NCI-H2107 treated with DMSO at 0.1 percent for 48 hours (cell line): ENCODE data around the gene C4orf17.
"Not testable (repeated sequence)": the region's sequence is repeated elsewhere in the genome, so short reads cannot be mapped to it uniquely, and the experiment has no call there.

Experiments
- DNase-seq: peaks from one replicate; lab custom pipeline; 2025; ENCODE audit not compliant: unreplicated experiment; lab: John Stamatoyannopoulos, UW

The C4orf17 gene

DNA sequence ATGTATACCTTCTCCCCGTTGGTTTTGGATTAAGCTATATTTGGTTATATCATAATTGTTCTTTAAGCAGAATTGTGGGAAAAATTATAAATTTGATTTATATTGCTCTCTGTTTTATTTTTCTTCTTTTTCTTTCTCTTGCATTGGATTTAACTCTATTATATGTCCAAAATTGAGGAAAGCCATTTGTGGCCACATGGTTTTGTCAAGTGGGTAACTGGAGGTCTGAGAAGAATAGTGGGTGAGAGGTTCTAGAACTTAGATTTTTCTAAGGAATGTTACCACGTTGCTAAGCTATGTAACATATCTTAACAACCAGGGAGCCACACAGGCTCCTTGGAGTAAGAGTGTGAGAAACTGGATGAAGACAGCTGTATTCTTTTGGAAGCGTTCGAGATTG, at the start of gene C4orf17:
Gene C4orf17 (plus strand): TSS at position 301 of the 400 bp plus-strand sequence. CDS start 2,061 bp downstream, outside the sequence.
- no peak for DNase-seq

DNA sequence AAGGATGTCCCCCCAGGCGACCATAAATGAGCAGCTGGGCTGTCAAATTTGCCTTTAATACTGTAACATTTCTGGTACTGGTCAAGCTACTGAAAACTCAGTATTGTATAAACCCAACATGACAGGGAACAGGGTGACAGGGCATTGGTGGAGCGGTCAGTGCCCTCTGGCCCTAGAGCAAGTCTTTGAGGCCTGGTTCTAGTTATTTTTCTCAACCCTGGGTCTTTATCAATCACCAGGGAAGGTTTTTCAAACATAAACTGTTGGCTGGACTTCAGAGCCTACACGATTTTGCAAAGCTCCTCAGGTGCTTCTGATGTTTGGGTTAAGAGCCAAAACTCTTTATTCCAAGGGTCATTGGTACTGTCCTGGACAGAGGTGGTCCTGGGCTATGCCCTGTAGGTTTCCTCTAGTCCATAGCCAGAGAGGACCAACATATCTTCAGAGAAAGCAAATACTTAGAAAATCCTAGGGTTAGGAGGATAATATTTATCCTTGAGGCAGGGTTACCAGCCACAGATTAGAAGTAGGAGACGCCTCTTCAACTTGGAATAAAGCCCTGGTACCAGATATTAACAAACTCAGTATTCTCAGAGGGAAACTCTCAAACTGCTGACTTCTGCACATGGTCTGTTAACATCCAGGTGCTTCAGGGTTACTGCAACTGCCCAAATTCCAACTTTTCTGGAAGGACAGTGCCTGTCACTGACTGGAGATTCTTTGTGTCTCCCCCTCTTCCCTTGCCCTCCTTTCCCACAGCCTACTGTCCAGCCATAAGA, 49.0 kb upstream of the C4orf17 start:
- no peak for DNase-seq

DNA sequence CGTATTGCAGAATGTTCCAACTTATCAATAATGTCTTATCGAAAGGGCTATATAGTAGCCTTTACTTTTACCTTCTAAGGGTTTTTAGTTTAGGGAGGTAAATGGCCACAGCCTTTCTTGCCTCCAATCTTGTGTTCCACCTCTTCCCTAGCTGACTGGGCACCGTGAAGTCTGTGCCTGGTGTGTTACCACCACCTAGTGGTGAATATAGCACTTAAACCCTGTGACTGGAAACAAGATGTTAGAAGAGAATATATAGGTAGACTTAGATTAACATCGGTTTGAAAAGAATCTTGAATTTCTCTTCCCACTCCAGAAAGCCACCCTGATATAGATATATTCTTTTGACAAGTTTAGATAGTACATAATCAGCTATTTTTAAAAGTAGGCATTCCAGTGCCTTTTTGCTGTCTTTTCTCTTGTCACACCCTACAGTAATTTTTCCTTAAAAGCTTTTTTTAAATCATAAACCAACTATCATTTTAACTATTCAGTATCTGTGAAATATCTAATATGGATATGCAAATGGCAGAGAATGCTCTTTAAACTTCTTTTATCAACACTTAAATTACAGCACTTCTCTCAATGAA, 47.9 kb upstream of the C4orf17 start:
- peak; percentile 45 for DNase-seq

- DNase-seq = no peak
Observed at GRCh38 chr4:99463566-99463965, 47.3 kb upstream of the C4orf17 start.

GRCh38 chr4:99467887-99468286, 42.9 kb upstream of the C4orf17 start:
- DNase-seq = no peak

DNA sequence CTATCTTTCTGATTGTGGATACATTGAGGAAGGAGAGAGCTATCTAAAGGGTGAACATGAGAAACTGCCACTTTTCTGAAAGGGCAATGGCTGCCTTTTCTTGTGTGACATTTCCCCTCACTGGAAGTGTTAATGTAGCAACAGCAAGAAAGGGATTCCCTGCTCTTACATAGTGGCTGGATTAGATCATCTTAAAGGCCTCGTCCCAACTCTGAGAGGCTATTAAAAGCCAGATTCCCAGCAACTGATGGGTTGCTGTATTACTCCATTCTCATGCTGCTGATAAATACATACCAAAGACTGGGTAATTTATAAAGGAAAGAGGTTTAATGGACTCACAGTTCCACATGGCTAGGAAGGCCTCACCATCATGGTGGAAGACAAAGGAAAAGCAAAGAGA, 41.9 kb upstream of the C4orf17 start:
- DNase-seq = no peak

- DNase-seq = no peak
Observed at GRCh38 chr4:99471349-99471748, 39.5 kb upstream of the C4orf17 start.

GRCh38 chr4:99471896-99472295, 38.9 kb upstream of the C4orf17 start:
- DNase-seq = no peak

DNA sequence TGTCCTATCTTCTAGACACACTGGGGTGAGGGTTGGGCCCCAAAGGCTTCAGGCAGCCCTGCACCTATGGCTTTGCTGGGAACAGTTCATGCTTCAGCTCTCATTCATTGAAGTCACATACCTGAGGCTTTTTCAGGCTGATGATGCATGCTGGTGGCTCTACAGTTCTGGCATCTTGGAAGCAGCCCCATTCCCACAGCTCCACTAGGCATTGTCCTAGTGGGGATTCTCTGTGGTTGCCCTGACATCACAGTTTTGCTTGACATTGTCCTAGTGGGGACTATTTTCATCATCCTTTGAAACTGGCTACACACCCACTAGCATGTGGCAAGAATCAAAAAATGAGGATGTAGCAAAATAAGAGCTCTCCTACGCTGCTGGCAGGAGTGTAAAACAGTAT, 37.7 kb upstream of the C4orf17 start:
- DNase-seq = no peak

GRCh38 chr4:99483636-99484035, 27.2 kb upstream of the C4orf17 start:
- DNase-seq = no peak

GRCh38 chr4:99485212-99485611, 25.6 kb upstream of the C4orf17 start:
- no peak for DNase-seq

DNA sequence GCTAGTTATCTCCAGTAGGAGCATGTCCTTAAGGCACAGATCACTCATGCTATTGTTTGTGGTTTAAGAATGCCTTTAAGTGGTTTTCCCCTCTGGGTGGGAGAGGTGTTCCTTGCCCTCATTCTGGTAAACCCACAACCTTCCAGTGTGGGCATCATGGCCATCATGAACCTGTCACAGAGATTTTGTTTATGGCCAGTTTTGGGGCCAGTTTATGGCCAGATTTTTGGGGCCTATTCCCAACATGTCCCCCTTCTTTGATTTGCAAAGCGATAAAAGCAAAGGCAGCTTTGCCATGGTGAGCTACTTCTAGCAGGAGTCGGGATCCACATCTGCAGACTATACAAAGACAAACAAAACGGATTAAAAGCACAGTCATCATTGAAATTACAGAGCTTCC, 24.2 kb upstream of the C4orf17 start:
- DNase-seq = not testable (repeated sequence)

- no peak for DNase-seq
Observed at GRCh38 chr4:99490286-99490685, 20.5 kb upstream of the C4orf17 start.

- DNase-seq = no peak
Observed at GRCh38 chr4:99504804-99505502, 5.9 kb upstream of the C4orf17 start.

- DNase-seq = no peak
Observed at GRCh38 chr4:99506781-99507180, 4.0 kb upstream of the C4orf17 start.

- DNase-seq = no peak
Observed at GRCh38 chr4:99507349-99507748, 3.5 kb upstream of the C4orf17 start.

GRCh38 chr4:99507762-99508161, 3.1 kb upstream of the C4orf17 start:
- DNase-seq = no peak

DNA sequence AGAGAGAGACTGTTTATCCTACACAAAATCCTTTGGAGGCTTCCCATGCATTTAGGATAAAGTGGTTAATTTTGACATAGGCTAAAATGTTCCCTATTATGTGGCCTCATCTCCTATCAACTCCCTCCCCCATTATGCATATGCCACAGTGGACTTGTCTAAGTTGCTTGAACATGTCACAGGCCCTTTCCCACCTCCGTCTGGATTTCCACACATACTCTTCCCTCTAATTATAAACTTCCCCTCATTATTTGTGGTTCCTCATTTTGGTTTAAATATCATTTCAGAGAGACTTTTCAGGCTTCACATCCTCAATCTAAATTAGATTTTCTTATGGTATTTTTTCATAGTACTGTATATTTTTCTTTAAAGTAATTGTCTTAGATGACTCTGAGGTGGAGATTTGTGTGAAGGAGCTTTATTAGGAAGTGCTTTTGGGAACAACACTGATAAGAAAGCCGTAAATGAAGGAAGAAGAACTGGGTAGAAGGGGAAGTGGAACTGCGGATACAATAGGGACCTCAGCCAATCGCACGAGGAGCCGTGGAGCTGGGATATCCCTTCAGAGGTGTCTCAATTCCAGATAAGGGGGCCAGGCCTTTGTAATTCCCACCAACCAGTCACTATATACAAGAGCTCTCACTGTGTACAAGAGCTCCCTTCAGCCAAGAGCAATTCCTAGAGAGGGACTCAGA, 7.9 kb downstream of the C4orf17 start:
- no peak for DNase-seq

- no peak for DNase-seq
Observed at GRCh38 chr4:99529228-99529627, 18.4 kb downstream of the C4orf17 start.

GRCh38 chr4:99529956-99530355, 19.1 kb downstream of the C4orf17 start:
- DNase-seq = no peak

- DNase-seq = not testable (repeated sequence)
Observed at GRCh38 chr4:99534699-99535098, 23.9 kb downstream of the C4orf17 start.
